HUES64 (cell line): ENCODE data around the gene SLC51A. TPM values are rescaled to one million over a fixed set of nuclear protein-coding genes. Genes with fewer than 3 reads are reported as not detected.
"Not testable (repeated sequence)": the region's sequence is repeated elsewhere in the genome, so short reads cannot be mapped to it uniquely, and the experiment has no call there.

Experiments used
- H3K27ac ChIP-seq: 2 replicates; pipeline ENCODE4 v1.7.0; 2013; ENCODE audit warnings: low read depth, low read length, inconsistent platforms
- H3K27me3 ChIP-seq: 2 replicates; pipeline ENCODE4 v1.6.1; 2013; ENCODE audit warnings: mild to moderate bottlenecking, low read length; ENCODE audit not compliant: insufficient read depth
- H3K36me3 ChIP-seq: 2 replicates; pipeline ENCODE4 v1.6.1; 2013; ENCODE audit warnings: mild to moderate bottlenecking, low read length; ENCODE audit not compliant: insufficient read depth
- H3K4me1 ChIP-seq: 2 replicates; pipeline ENCODE4 v1.6.1; 2013; ENCODE audit warnings: mild to moderate bottlenecking, low read length, moderate library complexity; ENCODE audit not compliant: insufficient read depth
- H3K4me3 ChIP-seq: 2 replicates; pipeline ENCODE4 v1.5.1; 2013; ENCODE audit warnings: mild to moderate bottlenecking, low read length, moderate library complexity
- H3K9ac ChIP-seq: 2 replicates; pipeline ENCODE4 v1.6.1; 2013; ENCODE audit warnings: mild to moderate bottlenecking, low read depth, low read length
- H3K9me3 ChIP-seq: 2 replicates; pipeline ENCODE4 v1.6.1; 2013; ENCODE audit warnings: low read depth, low read length; ENCODE audit not compliant: insufficient read depth
- WGBS: fragments of 150-250, 120-280 bp; methylation state at CpG from one replicate; pipeline ENCODE4 v1.1.7; 2013; ENCODE audit warnings: missing lambda C conversion rate; 5-methylcytosine and 5-hydroxymethylcytosine counted together
- polyA plus RNA-seq, 2 experiments: library from polyadenylated mRNA; stranded (reverse); fragments of 50-300 nt; gene quantifications; one replicate each; pipeline ENCODE4 v1.2.3, GENCODE V29; 2013

Gene SLC51A
- 2.3 TPM for polyA plus RNA-seq (2013, experiment 1 of 2)
- 1.5 TPM for polyA plus RNA-seq (2013, experiment 2 of 2)

DNA sequence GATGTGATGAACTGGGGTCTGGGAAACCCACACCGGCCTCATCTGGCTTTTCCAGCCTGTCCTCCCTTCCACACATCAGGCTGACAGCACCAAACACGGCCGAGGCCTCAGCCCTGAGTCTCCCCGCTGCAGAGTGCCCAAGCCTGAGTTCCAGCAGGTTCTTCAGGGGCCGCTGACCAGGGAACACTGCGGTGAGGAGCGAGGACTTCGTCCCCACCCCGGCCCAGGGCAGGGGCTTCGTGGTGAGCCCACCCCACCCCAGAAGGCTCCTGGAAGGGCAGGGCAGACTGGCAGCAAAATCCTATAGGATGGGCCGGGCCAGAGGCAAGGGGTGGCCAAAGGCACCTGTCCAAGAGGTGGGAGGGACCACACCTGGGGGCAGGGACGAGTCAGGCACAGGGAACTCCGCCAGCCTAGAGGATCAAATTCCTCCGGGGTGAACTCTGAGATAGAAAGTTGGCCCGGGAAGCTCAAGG is at the start of gene SLC51A:
Gene SLC51A, plus strand, starts transcription at position 446 of the 476 bp plus-strand sequence. CDS start 179 bp downstream, outside the sequence.
- no peaks in the 10 kb centered on the region for H3K9me3 ChIP-seq
- no peak within 1 kb of the TSS for H3K27ac ChIP-seq
- peak within 1 kb of the TSS; percentile 40 for H3K4me3 ChIP-seq
- no peaks in the 10 kb centered on the region; the same call in 1 of the 2 replicates for H3K27me3 ChIP-seq
- H3K36me3 ChIP-seq, result no peaks in the 10 kb centered on the region
- 61% methylated on average over 15 of the region's 15 CpGs for whole genome bisulfite sequencing
- H3K9ac ChIP-seq, result no peak within 1 kb of the TSS
- peaks cover 5% of the 10 kb centered on the region; the same call in 1 of the 2 replicates for H3K4me1 ChIP-seq

DNA sequence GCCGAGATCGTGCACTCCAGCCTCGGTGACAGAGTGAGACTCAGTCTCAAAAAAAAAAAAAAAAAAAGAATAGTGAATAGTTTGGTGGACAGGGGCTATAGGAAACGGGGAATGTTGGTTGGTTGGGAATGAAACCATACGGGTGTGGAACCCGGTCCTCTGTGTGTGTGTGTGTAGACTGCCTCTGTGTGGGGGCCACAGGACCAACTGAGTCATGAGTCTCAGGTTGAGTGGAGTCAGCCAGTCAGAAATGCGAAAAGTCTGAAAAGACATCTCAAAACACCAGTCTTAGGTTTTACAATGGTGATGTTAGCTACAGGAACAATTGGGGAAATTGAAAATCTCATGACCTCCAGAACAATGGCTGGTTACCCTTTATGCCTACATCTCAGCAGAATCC is 49.6 kb upstream of the SLC51A start:
- Histone ChIP-seq H3K4me3 (no peak overlapping the region), H3K4me1 (no peaks in the 10 kb centered on the region), H3K27ac (no peak overlapping the region), H3K9me3 (no peaks in the 10 kb centered on the region), H3K9ac (no peak overlapping the region), H3K36me3 (no peaks in the 10 kb centered on the region), H3K27me3 (no peaks in the 10 kb centered on the region)
- 93% methylated on average over 7 of the region's 7 CpGs for WGBS

DNA sequence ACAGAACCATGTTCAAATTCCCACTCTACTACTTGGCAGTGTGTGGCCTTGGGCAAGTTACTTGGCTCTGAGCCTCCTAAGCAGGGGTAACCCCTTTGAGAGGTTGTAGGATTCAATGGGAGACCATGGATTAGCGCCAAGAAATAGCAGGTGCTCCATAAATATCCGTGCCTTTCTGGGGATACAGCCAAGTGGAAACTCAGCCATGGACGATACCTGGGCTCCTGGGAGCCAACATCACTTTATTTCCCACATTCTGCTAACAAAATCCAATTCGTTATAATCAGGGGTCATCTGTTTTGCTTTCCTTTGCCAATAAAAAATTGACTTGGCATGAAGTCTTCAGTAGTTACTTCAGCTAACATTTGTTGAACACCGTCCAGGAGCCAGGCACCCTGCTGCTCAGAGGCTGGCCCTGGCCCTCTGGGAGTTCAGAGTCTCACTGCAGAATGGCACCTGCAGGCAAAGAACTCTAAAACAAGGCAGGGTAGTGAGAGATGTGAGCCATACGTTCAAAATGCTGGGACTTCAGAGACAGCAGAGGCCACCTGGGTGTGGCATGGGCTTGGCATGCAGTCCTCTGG is 47.4 kb upstream of the SLC51A start:
- Histone ChIP-seq H3K4me3 (no peak overlapping the region), H3K9ac (no peak overlapping the region), H3K4me1 (no peaks in the 10 kb centered on the region), H3K27me3 (no peaks in the 10 kb centered on the region), H3K9me3 (no peaks in the 10 kb centered on the region), H3K27ac (no peak overlapping the region), H3K36me3 (no peaks in the 10 kb centered on the region)
- 86% methylated on average over 6 of the region's 6 CpGs for WGBS

DNA sequence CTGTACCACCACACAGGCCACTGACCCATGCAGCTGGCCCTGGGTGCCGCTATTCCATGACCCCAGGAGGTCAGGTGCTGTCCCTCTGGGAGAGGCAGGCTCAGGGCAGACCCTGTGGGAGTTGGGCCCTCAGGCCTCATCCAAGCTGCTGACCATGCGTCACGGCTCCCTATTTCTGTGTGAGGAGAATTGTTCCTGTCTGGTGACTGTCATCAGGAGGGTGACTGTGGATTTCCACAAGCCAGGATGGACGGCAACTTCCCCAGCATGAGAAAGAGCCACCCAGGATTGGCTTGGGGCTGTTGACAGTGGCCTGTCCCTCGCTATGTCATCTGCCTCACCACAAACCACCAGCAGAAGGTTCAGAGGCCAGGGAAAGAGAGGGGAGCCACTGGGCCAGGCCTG is 46.5 kb upstream of the SLC51A start:
- no peaks in the 10 kb centered on the region for H3K36me3 ChIP-seq
- no peaks in the 10 kb centered on the region for H3K9me3 ChIP-seq
- no peaks in the 10 kb centered on the region for H3K4me1 ChIP-seq
- H3K4me3 ChIP-seq, result no peak overlapping the region
- H3K27ac ChIP-seq, result no peak overlapping the region
- 92% methylated on average over 5 of the region's 5 CpGs for WGBS
- no peaks in the 10 kb centered on the region for H3K27me3 ChIP-seq
- no peak overlapping the region for H3K9ac ChIP-seq

DNA sequence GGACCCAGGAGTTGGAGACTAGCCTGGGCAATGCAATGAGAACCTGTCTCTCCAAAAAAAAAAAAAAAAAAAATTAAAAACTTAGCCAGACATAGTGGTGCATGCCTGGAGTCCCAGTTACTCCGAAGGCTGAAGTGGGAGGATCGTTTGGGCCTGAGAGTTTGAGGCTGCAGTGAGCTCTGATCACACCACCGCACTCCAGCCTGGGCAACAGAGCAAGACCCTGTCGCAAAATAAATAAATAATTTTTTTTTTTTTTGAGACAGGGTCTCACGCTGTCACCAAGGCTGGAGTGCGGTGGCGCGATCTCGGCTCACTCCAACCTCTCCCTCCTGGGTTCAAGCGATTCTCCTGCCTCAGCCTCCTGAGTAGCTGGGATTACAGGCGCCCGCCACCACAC is 46.0 kb upstream of the SLC51A start:
- 94% methylated on average over 10 of the region's 12 CpGs for WGBS
- not testable (repeated sequence) for H3K27ac ChIP-seq, H3K9me3 ChIP-seq, H3K9ac ChIP-seq, H3K36me3 ChIP-seq, H3K4me3 ChIP-seq, H3K27me3 ChIP-seq, H3K4me1 ChIP-seq

DNA sequence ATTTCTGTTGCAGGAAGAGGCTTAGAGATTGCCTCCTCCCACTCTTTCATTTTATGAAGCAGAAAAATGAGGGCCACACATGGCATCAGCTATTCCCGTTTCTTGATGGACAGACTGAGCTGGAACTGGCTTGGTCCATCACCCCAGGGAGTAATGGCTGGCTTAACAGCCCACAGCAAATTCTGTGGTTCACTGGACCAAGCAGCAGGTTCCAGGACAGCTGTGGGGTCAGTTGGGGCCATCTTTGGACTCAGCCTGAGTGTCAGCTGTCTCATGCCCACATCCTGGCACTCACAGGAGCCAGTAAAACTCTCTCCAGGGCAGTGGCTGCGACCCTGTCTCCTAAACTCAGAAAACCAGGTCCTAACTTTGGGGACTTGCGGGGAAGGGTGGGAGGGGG is 41.7 kb upstream of the SLC51A start:
- H3K27ac ChIP-seq, result no peak overlapping the region
- no peak overlapping the region for H3K9ac ChIP-seq
- H3K27me3 ChIP-seq, result no peaks in the 10 kb centered on the region
- H3K9me3 ChIP-seq, result no peaks in the 10 kb centered on the region
- peaks cover 7% of the 10 kb centered on the region for H3K4me1 ChIP-seq
- H3K36me3 ChIP-seq, result no peaks in the 10 kb centered on the region
- H3K4me3 ChIP-seq, result no peak overlapping the region
- WGBS, result 86% methylated on average over 3 of the region's 3 CpGs

DNA sequence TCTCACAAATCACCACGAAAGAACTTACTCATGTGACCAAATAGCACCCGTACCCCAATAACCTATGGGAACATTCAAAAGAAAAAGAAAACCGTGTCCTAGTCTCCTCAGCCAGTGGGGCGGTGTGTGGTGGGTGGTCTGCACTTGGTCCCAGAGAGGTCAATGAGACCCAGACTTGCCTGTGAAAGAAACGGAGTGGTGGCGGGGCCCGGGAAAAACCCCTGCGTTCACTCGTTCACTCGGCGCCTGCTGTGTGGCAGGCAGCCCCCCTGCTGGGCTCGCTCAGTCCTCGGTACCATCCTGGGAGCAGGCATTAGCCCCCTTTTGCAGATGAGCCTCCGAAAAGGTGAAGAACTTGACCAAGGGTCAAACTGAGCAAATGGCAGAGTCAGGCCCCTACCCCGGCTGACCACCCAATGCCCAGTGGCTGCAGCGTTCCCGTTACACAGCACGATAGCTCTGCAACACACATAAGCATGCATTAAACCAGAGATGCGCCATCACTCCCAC is 41.2 kb upstream of the SLC51A start:
- H3K27ac ChIP-seq, result no peak overlapping the region
- no peak overlapping the region for H3K4me3 ChIP-seq
- H3K36me3 ChIP-seq, result no peaks in the 10 kb centered on the region
- no peaks in the 10 kb centered on the region for H3K9me3 ChIP-seq
- peaks cover 12% of the 10 kb centered on the region for H3K4me1 ChIP-seq
- 86% methylated on average over 19 of the region's 19 CpGs for WGBS
- no peaks in the 10 kb centered on the region for H3K27me3 ChIP-seq
- H3K9ac ChIP-seq, result no peak overlapping the region

DNA sequence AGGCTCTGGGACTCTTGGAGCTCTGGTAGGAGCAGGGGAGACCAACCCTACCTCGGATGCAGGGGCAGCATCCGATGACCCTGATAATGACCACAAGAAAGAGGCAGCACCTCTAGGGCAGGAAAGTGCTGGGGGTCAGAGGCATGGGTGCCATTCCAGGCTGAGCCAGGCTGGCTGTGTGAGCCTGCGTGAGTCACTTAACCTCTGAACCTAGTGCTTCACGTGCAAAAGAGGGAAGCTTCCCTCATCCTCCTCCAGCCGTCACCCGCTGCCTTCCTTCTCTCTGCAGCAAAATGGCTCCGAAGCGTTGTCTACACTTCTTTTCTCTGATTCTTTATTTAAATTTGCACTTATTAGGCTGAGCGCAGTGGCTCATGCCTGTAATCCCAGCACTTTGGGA is 40.6 kb upstream of the SLC51A start:
- 85% methylated on average over 9 of the region's 9 CpGs for WGBS
- Histone ChIP-seq H3K9me3 (no peaks in the 10 kb centered on the region), H3K4me1 (peaks cover 12% of the 10 kb centered on the region), H3K36me3 (no peaks in the 10 kb centered on the region), H3K27me3 (no peaks in the 10 kb centered on the region), H3K9ac (no peak overlapping the region), H3K27ac (no peak overlapping the region), H3K4me3 (no peak overlapping the region)

DNA sequence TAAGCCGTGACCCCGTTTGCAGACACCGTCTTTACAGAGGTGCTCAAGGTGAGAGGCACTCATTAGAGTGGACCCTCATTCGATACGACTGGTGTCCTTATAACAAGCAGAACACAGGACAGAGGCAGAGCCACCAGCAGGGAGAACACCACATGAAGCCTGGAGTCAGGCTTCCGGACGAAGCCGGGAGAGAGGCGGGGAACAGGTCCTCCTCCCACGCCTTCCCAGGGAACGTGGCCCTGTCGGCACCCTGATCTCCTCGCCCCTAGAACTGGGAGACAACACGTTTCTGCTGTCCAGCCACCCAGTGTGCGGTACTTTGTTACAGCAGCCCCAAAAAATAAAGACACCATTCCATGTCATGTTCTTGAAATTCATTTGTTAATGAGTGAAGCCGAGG is 38.8 kb upstream of the SLC51A start:
- 76% methylated on average over 15 of the region's 16 CpGs for WGBS
- H3K4me1 ChIP-seq, result peaks cover 12% of the 10 kb centered on the region
- H3K27me3 ChIP-seq, result no peaks in the 10 kb centered on the region
- no peak overlapping the region for H3K9ac ChIP-seq
- H3K27ac ChIP-seq, result no peak overlapping the region
- no peak overlapping the region for H3K4me3 ChIP-seq
- H3K9me3 ChIP-seq, result no peaks in the 10 kb centered on the region
- no peaks in the 10 kb centered on the region for H3K36me3 ChIP-seq

DNA sequence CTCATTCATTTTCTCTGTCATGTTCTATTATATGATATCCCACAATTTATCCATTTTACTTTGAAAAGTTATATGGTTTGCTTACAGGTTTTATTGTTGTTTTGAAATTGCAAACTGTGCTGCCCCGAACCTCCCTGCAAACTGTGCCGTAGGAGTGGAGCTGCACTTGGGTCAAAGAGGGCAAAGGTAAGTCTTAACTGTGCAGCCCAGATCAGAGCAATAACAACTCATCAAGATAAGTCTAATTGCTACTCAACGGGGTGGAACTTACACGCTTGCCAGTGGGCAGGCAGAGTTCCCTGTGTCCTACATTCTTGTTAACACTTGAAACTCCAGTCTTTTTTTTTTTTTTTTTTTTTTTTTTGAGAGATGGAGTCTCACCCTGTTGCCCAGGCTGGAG is 38.4 kb upstream of the SLC51A start:
- 92% methylated on average over 4 of the region's 4 CpGs for WGBS
- Histone ChIP-seq H3K9ac (no peak overlapping the region), H3K4me1 (peaks cover 12% of the 10 kb centered on the region), H3K27ac (no peak overlapping the region), H3K4me3 (no peak overlapping the region), H3K36me3 (no peaks in the 10 kb centered on the region), H3K9me3 (no peaks in the 10 kb centered on the region), H3K27me3 (no peaks in the 10 kb centered on the region)

DNA sequence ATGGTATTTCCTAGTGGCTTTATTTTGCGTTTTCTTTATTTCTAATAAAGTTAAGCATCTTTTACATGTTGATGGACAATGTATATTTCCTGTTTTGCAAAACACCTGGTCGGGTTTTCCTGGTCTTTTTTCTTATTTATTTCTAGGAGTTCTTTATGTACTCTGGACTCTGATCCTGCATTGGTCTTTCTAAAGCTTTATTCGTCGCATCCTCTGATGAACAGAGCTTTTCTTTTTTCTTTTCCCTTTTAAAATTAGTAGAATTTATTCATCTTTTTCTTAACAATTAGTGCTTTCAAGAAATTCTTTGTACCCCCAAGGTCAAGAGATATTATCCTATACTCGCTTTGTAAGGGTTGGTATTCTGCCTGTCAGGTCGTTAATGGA is 37.3 kb upstream of the SLC51A start:
- 57% methylated on average over 3 of the region's 6 CpGs for WGBS
- Histone ChIP-seq H3K9me3 (no peaks in the 10 kb centered on the region), H3K27me3 (no peaks in the 10 kb centered on the region), H3K36me3 (no peaks in the 10 kb centered on the region), H3K4me1 (peaks cover 12% of the 10 kb centered on the region), H3K4me3 (no peak overlapping the region), H3K9ac (no peak overlapping the region), H3K27ac (peak overlapping the region; percentile 54; the same call in 1 of the 2 replicates)
